ENCODE results near the gene FFAR1.

FFAR1 gene

DNA sequence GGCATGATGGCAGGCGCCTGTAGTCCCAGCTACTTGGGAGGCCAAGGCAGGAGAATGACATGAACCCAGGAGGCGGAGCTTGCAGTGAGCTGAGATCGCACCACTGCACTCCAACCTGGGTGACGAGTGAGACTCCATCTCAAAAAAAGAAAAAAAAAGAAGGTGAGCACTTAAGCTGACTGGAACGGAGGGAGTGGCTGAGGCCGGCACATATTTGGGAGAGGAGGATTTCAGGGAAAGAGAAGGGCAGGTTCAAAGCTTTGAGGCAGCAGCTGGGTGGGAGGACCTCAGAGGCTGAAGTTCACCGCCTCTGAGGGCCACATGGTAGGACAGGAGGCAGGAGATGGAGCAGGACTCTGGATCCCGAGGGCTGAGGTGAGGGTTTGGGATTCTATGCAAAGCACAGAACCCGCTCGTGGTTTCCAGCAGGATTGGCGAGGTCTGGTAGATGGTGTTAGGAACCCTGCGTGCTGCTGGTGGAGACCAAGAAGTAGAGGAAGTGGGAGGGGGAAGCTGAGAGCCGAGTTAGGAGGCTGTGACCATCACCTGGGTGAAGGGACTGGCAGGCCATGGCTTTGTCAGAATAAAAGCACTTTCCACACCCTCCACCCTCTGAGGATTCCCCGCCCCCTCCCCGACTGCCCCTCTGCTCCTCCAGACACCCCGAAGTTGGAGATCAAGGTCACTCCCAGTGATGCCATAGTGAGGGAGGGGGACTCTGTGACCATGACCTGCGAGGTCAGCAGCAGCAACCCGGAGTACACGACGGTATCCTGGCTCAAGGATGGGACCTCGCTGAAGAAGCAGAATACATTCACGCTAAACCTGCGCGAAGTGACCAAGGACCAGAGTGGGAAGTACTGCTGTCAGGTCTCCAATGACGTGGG lies 10.4 kb upstream of the FFAR1 start:
- TF ChIP-seq SIN3A (IDR thresholded peaks at IDR 0.05; ENCODE audit: borderline replicate concordance, insufficient read depth, low read length) (no peak), FOXP2 (optimal IDR thresholded peaks at IDR 0.05; ENCODE audit: borderline replicate concordance, extremely low read depth, extremely low read length, insufficient read depth) (no peak), TAF1 (IDR thresholded peaks at IDR 0.05; ENCODE audit: borderline replicate concordance, insufficient read depth, low read length) (no peak), POLR2AphosphoS5 (IDR thresholded peaks at IDR 0.05; ENCODE audit: low read depth, low read length) (no peak)
- TF ChIP-seq, protein P1, sequence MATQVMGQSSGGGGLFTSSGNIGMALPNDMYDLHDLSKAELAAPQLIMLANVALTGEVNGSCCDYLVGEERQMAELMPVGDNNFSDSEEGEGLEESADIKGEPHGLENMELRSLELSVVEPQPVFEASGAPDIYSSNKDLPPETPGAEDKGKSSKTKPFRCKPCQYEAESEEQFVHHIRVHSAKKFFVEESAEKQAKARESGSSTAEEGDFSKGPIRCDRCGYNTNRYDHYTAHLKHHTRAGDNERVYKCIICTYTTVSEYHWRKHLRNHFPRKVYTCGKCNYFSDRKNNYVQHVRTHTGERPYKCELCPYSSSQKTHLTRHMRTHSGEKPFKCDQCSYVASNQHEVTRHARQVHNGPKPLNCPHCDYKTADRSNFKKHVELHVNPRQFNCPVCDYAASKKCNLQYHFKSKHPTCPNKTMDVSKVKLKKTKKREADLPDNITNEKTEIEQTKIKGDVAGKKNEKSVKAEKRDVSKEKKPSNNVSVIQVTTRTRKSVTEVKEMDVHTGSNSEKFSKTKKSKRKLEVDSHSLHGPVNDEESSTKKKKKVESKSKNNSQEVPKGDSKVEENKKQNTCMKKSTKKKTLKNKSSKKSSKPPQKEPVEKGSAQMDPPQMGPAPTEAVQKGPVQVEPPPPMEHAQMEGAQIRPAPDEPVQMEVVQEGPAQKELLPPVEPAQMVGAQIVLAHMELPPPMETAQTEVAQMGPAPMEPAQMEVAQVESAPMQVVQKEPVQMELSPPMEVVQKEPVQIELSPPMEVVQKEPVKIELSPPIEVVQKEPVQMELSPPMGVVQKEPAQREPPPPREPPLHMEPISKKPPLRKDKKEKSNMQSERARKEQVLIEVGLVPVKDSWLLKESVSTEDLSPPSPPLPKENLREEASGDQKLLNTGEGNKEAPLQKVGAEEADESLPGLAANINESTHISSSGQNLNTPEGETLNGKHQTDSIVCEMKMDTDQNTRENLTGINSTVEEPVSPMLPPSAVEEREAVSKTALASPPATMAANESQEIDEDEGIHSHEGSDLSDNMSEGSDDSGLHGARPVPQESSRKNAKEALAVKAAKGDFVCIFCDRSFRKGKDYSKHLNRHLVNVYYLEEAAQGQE (IDR thresholded peaks at IDR 0.05; ENCODE audit: insufficient read depth in 1 of 2, low read depth in 2 of 2, low read length in 2 of 2): no peak

DNA sequence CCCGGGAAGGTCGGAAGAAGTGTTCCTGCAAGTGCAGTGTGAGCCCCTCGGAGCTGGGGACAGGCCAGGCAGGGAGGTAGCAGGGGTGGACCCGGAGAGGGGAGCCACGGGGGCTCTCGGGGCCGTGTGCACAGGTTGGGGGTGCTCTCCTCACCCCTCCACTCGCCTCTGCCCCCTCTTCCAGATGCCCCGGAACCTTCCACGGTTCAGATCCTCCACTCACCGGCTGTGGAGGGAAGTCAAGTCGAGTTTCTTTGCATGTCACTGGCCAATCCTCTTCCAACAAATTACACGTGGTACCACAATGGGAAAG lies 9.8 kb upstream of the FFAR1 start:
- no peak for TF ChIP-seq FOXP2 (optimal IDR thresholded peaks at IDR 0.05; ENCODE audit: borderline replicate concordance, extremely low read depth, extremely low read length, insufficient read depth)
- TF ChIP-seq SIN3A (IDR thresholded peaks at IDR 0.05; ENCODE audit: borderline replicate concordance, insufficient read depth, low read length): no peak
- TF ChIP-seq, protein P1 (IDR thresholded peaks at IDR 0.05; ENCODE audit: insufficient read depth in 1 of 2, low read depth in 2 of 2, low read length in 2 of 2): no peak
- TF ChIP-seq POLR2AphosphoS5 (IDR thresholded peaks at IDR 0.05; ENCODE audit: low read depth, low read length): no peak
- TF ChIP-seq TAF1 (IDR thresholded peaks at IDR 0.05; ENCODE audit: borderline replicate concordance, insufficient read depth, low read length): no peak

DNA sequence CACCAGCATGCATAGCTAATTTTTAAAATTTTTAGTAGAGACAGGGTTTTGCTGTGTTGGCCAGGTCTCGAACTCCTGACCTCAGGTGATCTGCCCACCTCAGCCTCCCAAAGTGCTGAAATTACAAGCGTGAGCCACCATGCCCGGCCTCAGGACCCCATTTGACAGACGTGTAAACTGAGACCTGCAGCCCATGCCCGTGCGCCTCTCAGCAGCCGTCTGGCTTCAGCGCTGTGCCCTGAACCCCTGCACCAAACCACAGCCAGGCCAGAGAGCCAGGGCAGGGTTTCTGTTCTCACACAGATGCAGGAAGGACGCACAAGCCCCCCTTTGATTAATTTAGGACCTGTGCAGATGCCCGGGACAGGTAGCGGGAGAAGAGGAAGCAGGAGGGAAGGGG lies 7.3 kb upstream of the FFAR1 start:
- TF ChIP-seq SIN3A (IDR thresholded peaks at IDR 0.05; ENCODE audit: borderline replicate concordance, insufficient read depth, low read length): no peak
- TF ChIP-seq, protein P1 (IDR thresholded peaks at IDR 0.05; ENCODE audit: insufficient read depth in 1 of 2, low read depth in 2 of 2, low read length in 2 of 2): no peak
- TF ChIP-seq FOXP2 (optimal IDR thresholded peaks at IDR 0.05; ENCODE audit: borderline replicate concordance, extremely low read depth, extremely low read length, insufficient read depth): no peak
- TF ChIP-seq TAF1 (IDR thresholded peaks at IDR 0.05; ENCODE audit: borderline replicate concordance, insufficient read depth, low read length): no peak
- no peak for TF ChIP-seq POLR2AphosphoS5 (IDR thresholded peaks at IDR 0.05; ENCODE audit: low read depth, low read length)

DNA sequence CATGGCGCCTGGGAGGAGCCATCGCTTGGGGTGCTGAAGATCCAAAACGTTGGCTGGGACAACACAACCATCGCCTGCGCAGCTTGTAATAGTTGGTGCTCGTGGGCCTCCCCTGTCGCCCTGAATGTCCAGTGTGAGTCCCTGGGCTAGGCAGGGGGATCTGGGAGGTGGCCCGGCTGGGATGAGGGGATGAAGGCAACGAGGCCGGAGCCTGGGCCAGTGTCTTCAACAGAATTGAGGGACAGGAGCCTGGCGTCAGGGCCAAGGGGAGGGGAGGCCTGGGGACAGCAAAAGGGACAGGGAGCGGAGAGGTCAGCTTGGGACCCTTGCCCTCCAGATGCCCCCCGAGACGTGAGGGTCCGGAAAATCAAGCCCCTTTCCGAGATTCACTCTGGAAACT lies 6.7 kb upstream of the FFAR1 start:
- TF ChIP-seq, protein P1 (IDR thresholded peaks at IDR 0.05; ENCODE audit: insufficient read depth in 1 of 2, low read depth in 2 of 2, low read length in 2 of 2): no peak
- TF ChIP-seq POLR2AphosphoS5 (IDR thresholded peaks at IDR 0.05; ENCODE audit: low read depth, low read length) (no peak), SIN3A (IDR thresholded peaks at IDR 0.05; ENCODE audit: borderline replicate concordance, insufficient read depth, low read length) (no peak), FOXP2 (optimal IDR thresholded peaks at IDR 0.05; ENCODE audit: borderline replicate concordance, extremely low read depth, extremely low read length, insufficient read depth) (no peak), TAF1 (IDR thresholded peaks at IDR 0.05; ENCODE audit: borderline replicate concordance, insufficient read depth, low read length) (no peak)
